Activated naive CD8-positive, alpha-beta T cell treated with anti-CD3 and anti-CD28 coated beads, Interleukin-2, amount 50 U/mL, for 24 hours (primary cell): ENCODE measurements around the gene LSM3.

Experiments
- ATAC-seq: fragments of 150-1000 bp; cut with Tn5 transposase; one replicate; pipeline ENCODE4 v1.10.0; 2021
- DNase-seq: peaks from one replicate; pipeline ENCODE4 v3.0.0; 2021
- H3K27ac Mint-ChIP-seq: one replicate; pipeline ENCODE4 v1.8.0; 2021; ENCODE audit warnings: mild to moderate bottlenecking, mixed read lengths
- H3K27me3 Mint-ChIP-seq: one replicate; pipeline ENCODE4 v1.8.0; 2021; ENCODE audit warnings: mixed read lengths
- H3K36me3 Mint-ChIP-seq: one replicate; pipeline ENCODE4 v1.8.0; 2021; ENCODE audit warnings: low read depth, mixed read lengths
- H3K4me1 Mint-ChIP-seq: one replicate; pipeline ENCODE4 v1.8.0; 2021; ENCODE audit warnings: mixed read lengths
- H3K4me3 Mint-ChIP-seq: one replicate; pipeline ENCODE4 v1.8.0; 2021; ENCODE audit warnings: mild to moderate bottlenecking, moderate library complexity, mixed read lengths
- H3K9me3 Mint-ChIP-seq: one replicate; pipeline ENCODE4 v1.8.0; 2021; ENCODE audit warnings: mixed read lengths

The LSM3 gene

GRCh38 chr3:14138878-14139655 is 39.5 kb upstream of the LSM3 start:
- no peaks in the 10 kb centered on the region for H3K9me3 Mint-ChIP-seq
- DNase-seq: no peak
- no peaks in the 10 kb centered on the region for H3K27me3 Mint-ChIP-seq
- peaks cover 22% of the 10 kb centered on the region for H3K36me3 Mint-ChIP-seq
- H3K4me1 Mint-ChIP-seq: peaks cover 33% of the 10 kb centered on the region
- no peak for ATAC-seq
- no peak overlapping the region for H3K4me3 Mint-ChIP-seq
- H3K27ac Mint-ChIP-seq: peak overlapping the region; percentile 42

- peaks cover 40% of the 10 kb centered on the region for H3K4me1 Mint-ChIP-seq
- no peaks in the 10 kb centered on the region for H3K27me3 Mint-ChIP-seq
- H3K27ac Mint-ChIP-seq: peak overlapping the region; percentile 42
- no peaks in the 10 kb centered on the region for H3K9me3 Mint-ChIP-seq
- H3K36me3 Mint-ChIP-seq: peaks cover 22% of the 10 kb centered on the region
- H3K4me3 Mint-ChIP-seq: no peak overlapping the region
- ATAC-seq: no peak
- no peak for DNase-seq
Measured at GRCh38 chr3:14139771-14140170, 38.8 kb upstream of the LSM3 start.

GRCh38 chr3:14140668-14141067 is 37.9 kb upstream of the LSM3 start:
- H3K27me3 Mint-ChIP-seq: no peaks in the 10 kb centered on the region
- no peaks in the 10 kb centered on the region for H3K9me3 Mint-ChIP-seq
- peaks cover 20% of the 10 kb centered on the region for H3K36me3 Mint-ChIP-seq
- no peak for ATAC-seq
- no peak overlapping the region for H3K4me3 Mint-ChIP-seq
- DNase-seq: no peak
- peaks cover 46% of the 10 kb centered on the region for H3K4me1 Mint-ChIP-seq
- no peak overlapping the region for H3K27ac Mint-ChIP-seq

- no peaks in the 10 kb centered on the region for H3K27me3 Mint-ChIP-seq
- peaks cover 17% of the 10 kb centered on the region for H3K36me3 Mint-ChIP-seq
- H3K27ac Mint-ChIP-seq: no peak overlapping the region
- no peak for ATAC-seq
- no peaks in the 10 kb centered on the region for H3K9me3 Mint-ChIP-seq
- no peak for DNase-seq
- H3K4me3 Mint-ChIP-seq: no peak overlapping the region
- H3K4me1 Mint-ChIP-seq: peaks cover 50% of the 10 kb centered on the region
Measured at GRCh38 chr3:14141144-14141543, 37.5 kb upstream of the LSM3 start.

GRCh38 chr3:14141602-14142341 is 36.8 kb upstream of the LSM3 start:
- DNase-seq (no peak), ATAC-seq (no peak)
- Mint-ChIP-seq H3K36me3 (peaks cover 20% of the 10 kb centered on the region), H3K27me3 (no peaks in the 10 kb centered on the region), H3K27ac (peak overlapping the region; percentile 71), H3K4me1 (peaks cover 50% of the 10 kb centered on the region), H3K9me3 (no peaks in the 10 kb centered on the region), H3K4me3 (no peak overlapping the region)

DNA sequence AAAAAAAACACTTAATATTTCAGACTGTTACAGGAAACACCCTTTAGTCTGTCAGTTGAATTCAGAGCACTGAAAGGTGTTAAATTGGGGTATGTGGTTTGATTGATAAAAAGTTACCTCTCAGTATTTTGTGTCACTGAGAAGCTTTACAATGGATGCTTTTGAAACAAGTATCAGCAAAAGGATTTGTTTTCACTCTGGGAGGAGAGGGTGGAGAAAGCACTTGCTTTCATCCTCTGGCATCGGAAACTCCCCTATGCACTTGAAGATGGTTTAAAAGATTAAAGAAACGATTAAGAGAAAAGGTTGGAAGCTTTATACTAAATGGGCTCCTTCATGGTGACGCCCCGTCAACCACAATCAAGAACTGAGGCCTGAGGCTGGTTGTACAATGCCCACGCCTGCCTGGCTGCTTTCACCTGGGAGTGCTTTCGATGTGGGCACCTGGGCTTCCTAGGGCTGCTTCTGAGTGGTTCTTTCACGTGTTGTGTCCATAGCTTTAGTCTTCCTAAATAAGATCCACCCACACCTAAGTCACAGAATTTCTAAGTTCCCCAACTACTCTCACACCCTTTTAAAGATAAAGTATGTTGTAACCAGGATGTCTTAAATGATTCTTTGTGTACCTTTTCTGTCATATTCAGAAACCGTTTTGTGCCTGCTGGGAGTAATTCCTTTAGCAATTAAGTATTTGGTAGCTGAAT is 35.9 kb upstream of the LSM3 start:
- Mint-ChIP-seq H3K9me3 (no peaks in the 10 kb centered on the region), H3K4me3 (no peak overlapping the region), H3K27me3 (no peaks in the 10 kb centered on the region), H3K27ac (peak overlapping the region; percentile 71), H3K4me1 (peaks cover 50% of the 10 kb centered on the region), H3K36me3 (peaks cover 20% of the 10 kb centered on the region)
- ATAC-seq (peak; percentile 13), DNase-seq (peak; percentile 25)

GRCh38 chr3:14143271-14144225 is 35.1 kb upstream of the LSM3 start:
- Mint-ChIP-seq H3K27me3 (no peaks in the 10 kb centered on the region), H3K9me3 (no peaks in the 10 kb centered on the region), H3K4me3 (no peak overlapping the region), H3K4me1 (peaks cover 50% of the 10 kb centered on the region), H3K36me3 (peaks cover 19% of the 10 kb centered on the region), H3K27ac (peak overlapping the region; percentile 88)
- ATAC-seq (no peak), DNase-seq (no peak)

- H3K4me1 Mint-ChIP-seq: peaks cover 50% of the 10 kb centered on the region
- DNase-seq (peak; percentile 46), ATAC-seq (peak; percentile 87)
- no peaks in the 10 kb centered on the region for H3K9me3 Mint-ChIP-seq
- H3K27me3 Mint-ChIP-seq: no peaks in the 10 kb centered on the region
- H3K27ac Mint-ChIP-seq: peak overlapping the region; percentile 88
- peaks cover 19% of the 10 kb centered on the region for H3K36me3 Mint-ChIP-seq
- peak overlapping the region; percentile 61 for H3K4me3 Mint-ChIP-seq
Measured at GRCh38 chr3:14144423-14145075, 34.1 kb upstream of the LSM3 start.

GRCh38 chr3:14145236-14145635 is 33.4 kb upstream of the LSM3 start:
- Mint-ChIP-seq H3K27ac (peak overlapping the region; percentile 88), H3K36me3 (peaks cover 19% of the 10 kb centered on the region), H3K9me3 (no peaks in the 10 kb centered on the region), H3K4me3 (no peak overlapping the region), H3K4me1 (peaks cover 49% of the 10 kb centered on the region), H3K27me3 (no peaks in the 10 kb centered on the region)
- DNase-seq (no peak), ATAC-seq (no peak)

GRCh38 chr3:14145670-14146380 is 32.8 kb upstream of the LSM3 start:
- H3K4me3 Mint-ChIP-seq: no peak overlapping the region
- DNase-seq (no peak), ATAC-seq (no peak)
- peaks cover 19% of the 10 kb centered on the region for H3K36me3 Mint-ChIP-seq
- no peaks in the 10 kb centered on the region for H3K9me3 Mint-ChIP-seq
- H3K27me3 Mint-ChIP-seq: no peaks in the 10 kb centered on the region
- peak overlapping the region; percentile 31 for H3K27ac Mint-ChIP-seq
- H3K4me1 Mint-ChIP-seq: peaks cover 46% of the 10 kb centered on the region

GRCh38 chr3:14146381-14147065 is 32.1 kb upstream of the LSM3 start:
- no peak overlapping the region for H3K4me3 Mint-ChIP-seq

DNA sequence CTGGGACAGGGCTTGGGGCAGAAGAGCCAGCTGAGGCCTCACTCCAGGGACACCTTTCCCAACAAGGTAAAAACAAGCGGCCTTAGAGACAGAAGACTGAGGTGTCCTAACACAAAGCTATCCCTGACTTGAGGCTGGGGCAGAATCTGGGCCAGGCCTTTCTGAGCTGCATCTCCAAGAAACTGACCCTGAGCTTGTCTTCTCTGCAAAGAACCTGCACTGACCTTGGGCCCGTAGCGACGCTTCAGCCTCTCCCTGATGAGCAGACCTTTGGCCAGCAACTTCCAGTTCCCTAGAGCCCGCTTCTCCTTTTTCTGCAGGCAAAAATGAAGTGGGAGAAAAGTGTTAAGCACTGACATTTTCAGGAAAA is 31.6 kb upstream of the LSM3 start:
- ATAC-seq (no peak), DNase-seq (no peak)
- peaks cover 36% of the 10 kb centered on the region for H3K4me1 Mint-ChIP-seq
- peak overlapping the region; percentile 55 for H3K27ac Mint-ChIP-seq
- no peaks in the 10 kb centered on the region for H3K27me3 Mint-ChIP-seq
- H3K36me3 Mint-ChIP-seq: peaks cover 15% of the 10 kb centered on the region
- no peaks in the 10 kb centered on the region for H3K9me3 Mint-ChIP-seq
- no peak overlapping the region for H3K4me3 Mint-ChIP-seq

More at GRCh38 chr3:14146381-14147065, 32.1 kb upstream of the LSM3 start:
- Mint-ChIP-seq H3K27ac (peak overlapping the region; percentile 19), H3K4me1 (peaks cover 42% of the 10 kb centered on the region), H3K27me3 (no peaks in the 10 kb centered on the region), H3K36me3 (peaks cover 19% of the 10 kb centered on the region), H3K9me3 (no peaks in the 10 kb centered on the region)
- DNase-seq: no peak
- ATAC-seq: no peak

GRCh38 chr3:14147617-14148016 is 31.0 kb upstream of the LSM3 start:
- peaks cover 31% of the 10 kb centered on the region for H3K4me1 Mint-ChIP-seq
- peak overlapping the region; percentile 55 for H3K27ac Mint-ChIP-seq
- H3K36me3 Mint-ChIP-seq: peaks cover 14% of the 10 kb centered on the region
- ATAC-seq (no peak), DNase-seq (no peak)
- H3K27me3 Mint-ChIP-seq: no peaks in the 10 kb centered on the region
- no peak overlapping the region for H3K4me3 Mint-ChIP-seq
- H3K9me3 Mint-ChIP-seq: no peaks in the 10 kb centered on the region
